HTR-8/SVneo (cell line): ENCODE results near the gene PRXL2C.
"Not testable (repeated sequence)": the region's sequence is repeated elsewhere in the genome, so short reads cannot be mapped to it uniquely, and the experiment has no call there.

Source experiments
- DNase-seq: peaks from one replicate; pipeline ENCODE4 v3.0.0; 2011; ENCODE audit warnings: low spot score, mixed read lengths; ENCODE audit not compliant: insufficient read length
- FAIRE-seq: peaks from 2 replicates; lab custom pipeline; 2011; peaks lifted over from hg19 to GRCh38; lab: Jason Lieb, UNC

PRXL2C gene

GRCh38 chr9:96655198-96655851 lies at the start of gene PRXL2C:
Gene PRXL2C, minus strand, starts transcription at chr9:96655317. Its CDS starts 36 bp downstream, at chr9:96655281.
- peak; percentile 52 for DNase-seq
- FAIRE-seq = no peak

GRCh38 chr9:96700721-96701375 lies 45.7 kb upstream of the PRXL2C start:
- FAIRE-seq, DNase-seq: not testable (repeated sequence)

- DNase-seq = no peak
- FAIRE-seq = no peak
Observed at GRCh38 chr9:96691326-96691725, 36.2 kb upstream of the PRXL2C start.

- FAIRE-seq = no peak
Observed at GRCh38 chr9:96688745-96689464, 33.8 kb upstream of the PRXL2C start.

GRCh38 chr9:96688187-96688586 lies 33.1 kb upstream of the PRXL2C start:
- DNase-seq = no peak
- FAIRE-seq = no peak

More at GRCh38 chr9:96688745-96689464, 33.8 kb upstream of the PRXL2C start:
- DNase-seq = no peak

- DNase-seq (peak; percentile 9), FAIRE-seq (no peak)
Observed at GRCh38 chr9:96686638-96687335, 31.7 kb upstream of the PRXL2C start.

GRCh38 chr9:96680812-96681499 lies 25.8 kb upstream of the PRXL2C start:
- no peak for DNase-seq
- no peak for FAIRE-seq

GRCh38 chr9:96674906-96675538 lies 19.9 kb upstream of the PRXL2C start:
- DNase-seq (peak; percentile 33), FAIRE-seq (no peak)

GRCh38 chr9:96673786-96674185 lies 18.7 kb upstream of the PRXL2C start:
- DNase-seq, FAIRE-seq: not testable (repeated sequence)

GRCh38 chr9:96668868-96669534 lies 13.9 kb upstream of the PRXL2C start:
- FAIRE-seq = no peak
- no peak for DNase-seq

- no peak for FAIRE-seq
Observed at GRCh38 chr9:96667363-96667728, 12.2 kb upstream of the PRXL2C start.

GRCh38 chr9:96666653-96667362 lies 11.7 kb upstream of the PRXL2C start:
- not testable (repeated sequence) for FAIRE-seq
- peak; percentile 54 for DNase-seq

More at GRCh38 chr9:96667363-96667728, 12.2 kb upstream of the PRXL2C start:
- no peak for DNase-seq

- DNase-seq (no peak), FAIRE-seq (no peak)
Observed at GRCh38 chr9:96665789-96666188, 10.7 kb upstream of the PRXL2C start.

- FAIRE-seq = no peak
Observed at GRCh38 chr9:96663506-96664120, 8.5 kb upstream of the PRXL2C start.

GRCh38 chr9:96661711-96662110 lies 6.6 kb upstream of the PRXL2C start:
- DNase-seq (no peak), FAIRE-seq (no peak)

More at GRCh38 chr9:96663506-96664120, 8.5 kb upstream of the PRXL2C start:
- no peak for DNase-seq

- no peak for FAIRE-seq
- DNase-seq = no peak
Observed at GRCh38 chr9:96660692-96661248, 5.7 kb upstream of the PRXL2C start.

GRCh38 chr9:96654450-96655197 lies 493 bp downstream of the PRXL2C start:
- DNase-seq = peak; percentile 60
- peak; percentile 42 for FAIRE-seq
